Endothelial cell of umbilical vein (primary cell): Measurements from ENCODE around the gene TRIM59. TPM values are rescaled to one million over a fixed set of nuclear protein-coding genes. Genes with fewer than 3 reads are reported as not detected.

Experiments
- BruUV-seq: library from RNA; stranded (reverse); fragments of 400-500 nt; replicated peaks from 2 replicates; lab custom pipeline; 2021; lab: Mats Ljungman, UMichigan
- CTCF ChIA-PET: fragments of 300-600, 350-600 bp; sonication (Branson Sonifier 250); formaldehyde crosslinking; loops from one replicate; lab custom pipeline; 2021; ENCODE audit warnings: antibody characterized with exemption, inconsistent platforms; lab: Charles Lee
- POLR2A ChIA-PET: fragments of 300-600, 350-600 bp; sonication (Branson Sonifier 250); formaldehyde crosslinking; loops from one replicate; lab custom pipeline; 2021; ENCODE audit warnings: antibody characterized with exemption, inconsistent platforms; lab: Charles Lee
- DNase-seq: peaks from one replicate; pipeline ENCODE4 v3.0.0-alpha.2; 2011; ENCODE audit warnings: low read depth, low spot score
- FAIRE-seq: peaks from 2 replicates; lab custom pipeline; 2011; peaks lifted over from hg19 to GRCh38; lab: Jason Lieb, UNC
- H2AFZ ChIP-seq: 2 replicates; pipeline ENCODE4 v1.6.0; 2012; ENCODE audit warnings: low read depth, low read length, control low read depth, inconsistent platforms
- H3K27ac ChIP-seq: 2 replicates; pipeline ENCODE4 v1.5.1; 2011; ENCODE audit warnings: low read depth, mild to moderate bottlenecking, control low read depth, low read length, moderate library complexity; ENCODE audit not compliant: insufficient read depth
- H3K27me3 ChIP-seq, 2 experiments: 2 replicates each; pipeline versions ENCODE4 v1.6.0 to v1.6.1; 2011; ENCODE audit warnings: low read length in 2 of 2, mixed read lengths in 1 of 2; ENCODE audit not compliant: control insufficient read depth in 2 of 2, insufficient read depth in 2 of 2
- H3K36me3 ChIP-seq, 2 experiments: 2 replicates in 1 of 2; 3 replicates in 1 of 2; pipeline ENCODE4 v1.5.1; 2011; ENCODE audit warnings: low read length in 2 of 2, mild to moderate bottlenecking in 1 of 2, moderate library complexity in 1 of 2; ENCODE audit not compliant: control insufficient read depth in 2 of 2, insufficient read depth in 2 of 2; ENCODE audit errors: extremely low read depth in 1 of 2
- H3K4me1 ChIP-seq: 3 replicates; pipeline ENCODE4 v1.5.1; 2011; ENCODE audit warnings: mild to moderate bottlenecking, low read length; ENCODE audit not compliant: control insufficient read depth, insufficient read depth; ENCODE audit errors: extremely low read depth
- H3K4me2 ChIP-seq: 2 replicates; pipeline ENCODE4 v1.6.1; 2011; ENCODE audit warnings: low read length, control low read depth, mixed read lengths; ENCODE audit not compliant: insufficient read depth
- H3K4me3 ChIP-seq, 3 experiments: fragments of 200-600 bp in 1 of 3; sonication (generic), shearing (Covaris generic) in 1 of 3; replicated peaks in 1 of 3; 2 replicates each; pipeline ENCODE4 v1.5.1; 2011 to 2016; ENCODE audit warnings: control low read depth in 3 of 3, low read length in 3 of 3, mild to moderate bottlenecking in 2 of 3, inconsistent platforms in 1 of 3, low read depth in 1 of 3, moderate library complexity in 1 of 3; ENCODE audit not compliant: insufficient read depth in 1 of 3
- H3K79me2 ChIP-seq: 2 replicates; pipeline ENCODE4 v1.6.0; 2012; ENCODE audit warnings: low read length, inconsistent platforms; ENCODE audit not compliant: control insufficient read depth, insufficient read depth
- H3K9ac ChIP-seq: replicated peaks from 2 replicates; pipeline ENCODE3; 2011; ENCODE audit warnings: low read length, control low read depth; ENCODE audit not compliant: insufficient read depth; ENCODE audit errors: extremely low read depth
- H3K9me1 ChIP-seq: replicated peaks from 3 replicates; pipeline ENCODE4 v1.6.0; 2011; ENCODE audit warnings: mild to moderate bottlenecking, low read length; ENCODE audit not compliant: control insufficient read depth, insufficient read depth; ENCODE audit errors: extremely low read depth
- H3K9me3 ChIP-seq: replicated peaks from 2 replicates; pipeline ENCODE4 v1.5.1; 2012; ENCODE audit warnings: low read length, inconsistent platforms; ENCODE audit not compliant: control insufficient read depth, insufficient read depth
- H4K20me1 ChIP-seq: replicated peaks from 2 replicates; pipeline ENCODE3; 2011; ENCODE audit warnings: mild to moderate bottlenecking, low read length; ENCODE audit not compliant: control insufficient read depth, insufficient read depth; ENCODE audit errors: extremely low read depth
- CTCF ChIP-seq, 2 donors: IDR thresholded peaks; 1 replicate in 1 of 2; 2 replicates in 1 of 2; pipeline ENCODE4 v1.5.1; 2011; ENCODE audit warnings: low read length in 2 of 2, mild to moderate bottlenecking in 2 of 2, moderate library complexity in 2 of 2, control low read depth in 1 of 2, inconsistent platforms in 1 of 2, low read depth in 1 of 2; ENCODE audit not compliant: insufficient read depth in 1 of 2; ENCODE audit errors: extremely low read depth in 1 of 2
- POLR2A ChIP-seq: IDR thresholded peaks from 2 replicates; pipeline ENCODE4 v1.6.1; 2012; ENCODE audit warnings: low read depth, mild to moderate bottlenecking, control low read depth, low read length
- dilution Hi-C: fragments of 300-500 bp; cut with MboI; formaldehyde crosslinking; loops from one replicate; pipeline ENCODE4 v1.15.0; 2019; ENCODE audit warnings: low sequenced_read_pairs; ENCODE audit not compliant: extremely low pct_ligation_motif_present
- intact Hi-C: fragments of 100-400 bp; cut with micrococcal nuclease; formaldehyde crosslinking; loops from one replicate; pipeline ENCODE4 v1.10.0; 2022
- polyA plus RNA-seq, 4 experiments: library from polyadenylated mRNA; depleted of rRNA in 3 of 4; stranded (reverse) in 3 of 4; unstranded in 1 of 4; fragments of >200 nt; gene quantifications; 2 replicates each; pipeline versions ENCODE4 v1.2.1 to v1.2.3, GENCODE V29; 2011 to 2012; ENCODE audit warnings: missing spikeins in 1 of 4
- total RNA-seq: library from RNA; stranded (reverse); gene quantifications from 2 replicates; pipeline ENCODE4 v1.2.3, GENCODE V29; 2021

Gene TRIM59
- total and polyA plus RNA-seq, 2 donors (not counting 3 experiments of a cell fraction or from before 2014, with no cell fraction given), result 6.8 to 33.0 TPM

GRCh38 chr3:160413613-160414248, 35.9 kb downstream of the TRIM59 start:
- H3K79me2 ChIP-seq, result peaks cover 75% of the 10 kb centered on the region
- CTCF ChIA-PET, result interaction anchor here (0.6 to 4.7 kb wide), 14 partner anchors 8 to 585 kb away, joined by 3 to 81 read pairs (median 5); partner anchors contain the start of genes IL12A and SMC4

More at GRCh38 chr3:160413613-160414248, 35.9 kb downstream of the TRIM59 start:
- DNase-seq (peak; percentile 86), FAIRE-seq (peak; percentile 52)
- intact Hi-C loops (loop anchor here (1.0 to 5.0 kb wide), 6 partner anchors 73 to 531 kb away; partner anchors contain the start of gene C3orf80), dilution Hi-C loops (no loop called here)
- Histone ChIP-seq H3K27me3 (no peaks in the 10 kb centered on the region), H2AFZ (no peak overlapping the region), H3K9me1 (no peaks in the 10 kb centered on the region), H3K36me3 (peaks cover 0 to 42% of the 10 kb centered on the region in 2 experiments), H3K9ac (no peak overlapping the region), H3K4me1 (peaks cover 8% of the 10 kb centered on the region), H4K20me1 (no peaks in the 10 kb centered on the region), H3K4me2 (no peak overlapping the region), H3K4me3 (no peak overlapping the region), H3K27ac (no peak overlapping the region), H3K9me3 (no peaks in the 10 kb centered on the region)
- BruUV-seq, result no TSS peak
- POLR2A ChIA-PET, result no interaction called here
- TF ChIP-seq CTCF (IDR thresholded peaks at IDR 0.05; ENCODE audit: extremely low read depth in 1 of 2, insufficient read depth in 1 of 2, low read depth in 1 of 2, low read length in 2 of 2) (peak; percentile 64 to 71), POLR2A (no peak)
